Left ventricle myocardium superior (tissue), 1 donor: ENCODE measurements around the gene DEPDC1B. TPM values are rescaled to one million over a fixed set of nuclear protein-coding genes. Genes with fewer than 3 reads are reported as not detected.
A peak's percentile ranks its signal among the peaks of the same experiment; 100 is the strongest.
"Not testable (repeated sequence)": the region's sequence is repeated elsewhere in the genome, so short reads cannot be mapped to it uniquely, and the experiment has no call there.

Experiments
- ATAC-seq: fragments of 200-7000 bp; cut with Tn5 transposase; one replicate; pipeline ENCODE4 v1.9.1; 2020; ENCODE audit warnings: mild to moderate bottlenecking, moderate library complexity
- DNase-seq: peaks from one replicate; pipeline ENCODE4 v3.0.0-alpha.2; 2020
- intact Hi-C: fragments of 100-400 bp; cut with micrococcal nuclease; formaldehyde crosslinking; loops from one replicate; pipeline ENCODE4 v1.11.0; 2022
- total RNA-seq: library from RNA; stranded (reverse); fragmentation: NEBNext Ultra II Directional; extraction: Animal tissue kit (Norgen Biotek cat#: 25700); gene quantifications from one replicate; pipeline ENCODE4 v1.2.1, GENCODE V29; 2021
- donor health status: DM: no; HTN: yes; CAD: no; lungs with severe emphysema.

Gene DEPDC1B
- total RNA-seq, 1 donor from 2014 or later = 0.15 TPM

DNA sequence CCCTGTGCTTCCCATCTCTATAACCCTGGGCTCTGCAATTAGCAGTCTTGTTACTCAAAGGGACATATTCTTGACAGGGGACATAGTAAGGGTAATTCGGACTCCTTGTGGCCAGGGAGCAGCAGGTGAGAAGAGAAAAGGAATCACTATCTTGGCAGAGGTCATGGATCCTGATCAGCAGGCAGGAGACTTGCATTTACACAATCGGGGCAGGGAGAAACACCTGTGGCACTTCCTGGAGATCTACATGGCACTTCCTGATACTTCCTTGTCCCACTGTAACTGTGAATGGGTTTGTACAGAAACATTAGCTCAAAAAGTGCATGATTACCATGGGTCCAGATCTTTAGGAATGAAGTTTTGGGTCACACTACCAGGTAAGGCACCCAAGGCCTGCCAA is 29.2 kb downstream of the DEPDC1B start:
- intact Hi-C loops = no loop called here
- ATAC-seq (no peak), DNase-seq (no peak)

DNA sequence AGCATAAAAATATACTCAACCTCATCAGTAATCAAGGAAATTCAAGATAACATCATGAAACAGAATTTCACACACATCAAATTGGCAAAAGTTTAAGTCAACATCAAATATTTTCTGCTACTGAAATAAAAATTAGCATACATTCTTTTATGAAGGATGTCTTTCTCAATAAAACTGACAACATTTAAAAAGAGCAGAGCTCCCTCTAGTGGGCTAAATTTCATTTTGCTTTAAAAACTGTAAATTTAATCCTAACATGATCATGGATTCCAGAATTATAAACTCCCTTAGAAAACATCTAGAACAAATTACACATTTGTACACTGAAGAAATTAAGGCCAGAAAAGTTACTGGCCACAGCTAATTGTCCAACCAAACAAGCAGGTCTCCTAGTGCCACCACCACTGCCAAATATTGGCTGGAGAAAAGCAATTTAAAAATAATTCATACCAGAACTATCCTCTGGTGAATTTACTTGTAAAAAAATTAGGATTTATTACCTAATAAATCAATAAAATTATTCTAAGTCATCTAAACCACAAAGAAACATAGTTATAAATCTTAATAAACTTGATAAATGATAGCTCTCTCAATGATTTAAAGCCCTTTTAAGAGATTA is 31.2 kb downstream of the DEPDC1B start:
- DNase-seq (no peak), ATAC-seq (no peak)
- intact Hi-C loops = no loop called here

DNA sequence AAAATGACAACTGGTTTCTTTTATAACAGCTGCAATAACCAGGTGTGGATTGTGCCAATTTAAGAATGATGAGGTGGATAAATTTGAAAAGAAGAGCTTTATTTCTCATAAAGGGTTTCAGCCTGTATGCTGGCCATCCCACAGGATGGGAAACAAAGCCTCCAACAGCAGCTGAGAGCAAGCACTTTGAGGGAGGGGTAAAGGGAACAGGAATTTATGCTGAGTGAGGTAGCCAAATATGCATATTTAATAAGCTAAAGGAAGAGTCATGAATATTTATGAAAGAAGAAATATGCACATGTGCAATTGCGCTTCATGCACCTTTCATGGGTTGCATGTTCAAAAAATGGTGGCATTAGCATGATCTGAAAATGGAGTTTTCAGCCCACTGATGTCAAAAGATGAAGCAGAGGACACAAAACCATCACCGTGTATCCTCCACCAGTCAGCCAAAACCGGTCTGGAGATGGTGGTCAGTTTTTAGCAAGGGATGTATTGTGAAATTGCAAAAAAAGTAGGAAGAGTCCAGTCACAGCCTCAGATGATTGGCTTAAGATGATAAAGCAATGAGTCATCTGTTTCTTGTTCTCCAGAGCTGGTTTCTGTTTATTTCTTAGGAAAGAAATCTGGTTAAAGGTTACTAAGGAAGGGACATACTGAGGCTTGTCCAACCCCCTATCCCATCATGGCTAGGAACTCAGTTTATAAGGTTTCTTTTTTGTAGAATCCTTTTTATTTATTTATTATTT is 47.9 kb downstream of the DEPDC1B start:
- intact Hi-C loops = no loop called here
- DNase-seq = no peak
- ATAC-seq = peak; percentile 36

GRCh38 chr5:60649288-60649917 is 50.6 kb downstream of the DEPDC1B start:
- DNase-seq (no peak), ATAC-seq (no peak)
- intact Hi-C loops = no loop called here

DNA sequence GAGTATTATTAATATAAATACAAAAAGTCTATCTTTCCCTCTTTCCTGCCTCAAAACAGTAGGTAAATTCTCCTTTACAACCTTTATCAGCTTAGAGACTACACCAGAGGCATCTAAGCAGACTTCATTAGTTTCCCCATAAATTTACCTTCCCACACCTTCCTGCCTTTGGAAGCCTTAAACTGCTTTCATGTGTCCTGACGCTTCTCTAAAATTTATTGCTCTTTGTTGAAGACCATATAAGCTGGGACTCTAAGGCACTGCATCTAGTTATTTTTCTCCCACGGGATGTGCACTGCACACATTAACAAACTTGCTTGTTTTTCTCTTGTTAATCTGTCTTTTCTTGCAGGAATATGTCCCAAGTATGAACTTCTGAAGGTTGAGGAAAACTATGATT is 51.8 kb downstream of the DEPDC1B start:
- intact Hi-C loops = no loop called here
- no peak for ATAC-seq
- DNase-seq = no peak

GRCh38 chr5:60640901-60641300 is 59.1 kb downstream of the DEPDC1B start:
- intact Hi-C loops = no loop called here
- DNase-seq (no peak), ATAC-seq (no peak)

- ATAC-seq (no peak), DNase-seq (no peak)
- intact Hi-C loops = no loop called here
These were observed 60.4 kb downstream of the DEPDC1B start for GRCh38 chr5:60639544-60639943.

- intact Hi-C loops = no loop called here
- no peak for ATAC-seq
- no peak for DNase-seq
These were observed 61.7 kb downstream of the DEPDC1B start for GRCh38 chr5:60638300-60638699.

DNA sequence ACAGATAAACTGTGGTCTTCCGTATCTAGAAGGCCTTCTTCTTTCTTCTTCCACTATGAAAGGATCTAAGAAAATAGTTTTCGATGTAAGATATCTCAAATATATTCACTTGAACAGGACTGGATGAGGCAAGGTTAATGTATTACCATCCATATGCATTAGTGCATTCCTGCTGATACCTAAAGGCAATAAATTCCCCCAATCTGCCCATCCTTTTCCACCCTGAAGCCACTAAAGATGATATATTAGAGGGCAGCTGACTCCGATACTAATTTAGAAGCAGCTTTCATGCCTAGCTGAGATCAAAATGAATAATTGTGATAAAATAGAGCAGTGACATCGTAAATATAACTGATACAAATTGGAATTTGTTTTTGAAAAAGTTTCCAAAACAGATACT is 63.3 kb downstream of the DEPDC1B start:
- ATAC-seq (no peak), DNase-seq (no peak)
- intact Hi-C loops = no loop called here

DNA sequence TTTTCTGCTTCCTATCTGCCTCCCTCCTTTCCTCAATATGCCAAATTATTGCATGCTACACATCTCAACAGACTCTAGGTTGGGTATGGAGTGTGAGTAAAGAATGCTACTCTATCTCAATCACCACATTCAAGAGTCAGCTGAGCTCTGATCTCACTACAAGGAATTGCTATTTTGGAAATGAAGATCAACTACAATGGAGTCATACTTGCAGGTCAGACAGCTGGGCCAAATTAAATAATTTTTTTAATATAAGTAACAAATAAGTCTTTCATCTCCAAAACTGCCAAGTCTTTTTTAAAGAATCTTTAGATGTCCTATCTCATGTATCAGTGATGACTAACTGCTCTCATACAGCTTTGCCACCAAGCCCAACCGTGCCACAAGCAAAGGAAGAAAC is 64.0 kb downstream of the DEPDC1B start:
- no peak for ATAC-seq
- DNase-seq = no peak
- intact Hi-C loops = no loop called here

DNA sequence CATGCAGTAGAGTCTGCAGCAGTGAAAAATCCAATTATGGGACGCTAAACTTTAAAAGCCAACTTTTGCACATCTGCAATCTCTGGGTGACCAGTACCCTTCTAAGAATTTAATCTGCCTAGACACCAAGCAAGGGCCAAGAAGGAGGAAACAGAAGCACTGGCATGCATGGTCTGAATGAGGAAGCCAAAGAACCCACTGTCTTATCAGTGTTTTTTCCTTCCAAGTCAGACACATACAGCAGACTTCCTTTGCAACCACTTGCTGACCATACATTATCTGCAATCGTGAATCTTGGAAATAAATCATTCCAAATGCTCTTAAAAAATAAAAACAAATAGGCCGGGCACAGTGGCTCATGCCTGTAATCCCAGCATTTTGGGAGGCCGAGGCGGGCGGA is 65.9 kb downstream of the DEPDC1B start:
- intact Hi-C loops = no loop called here
- DNase-seq (no peak), ATAC-seq (no peak)

- DNase-seq (no peak), ATAC-seq (no peak)
- intact Hi-C loops = no loop called here
These were observed 66.6 kb downstream of the DEPDC1B start for GRCh38 chr5:60633341-60633740.

DNA sequence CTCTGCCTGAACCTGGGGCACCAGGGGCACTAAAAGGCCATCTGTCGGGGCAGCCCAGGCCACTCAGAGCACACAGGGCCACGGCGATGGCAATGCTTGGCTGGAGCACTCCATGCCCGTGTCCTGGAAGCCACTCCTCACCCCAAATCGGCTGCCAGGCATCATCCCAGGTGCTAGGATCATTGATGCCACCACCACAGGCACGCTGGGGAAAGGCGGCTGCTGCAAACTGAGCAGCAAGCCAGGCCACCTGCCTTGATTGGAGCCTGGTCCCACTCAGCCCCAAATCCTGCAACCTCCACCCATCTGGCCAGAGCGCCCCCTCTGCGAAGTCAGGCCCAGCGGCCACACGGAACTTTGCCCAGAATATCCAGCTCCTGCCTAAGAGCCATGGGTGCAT is 67.8 kb downstream of the DEPDC1B start:
- no peak for ATAC-seq
- DNase-seq = no peak
- intact Hi-C loops = no loop called here

- ATAC-seq = no peak
- intact Hi-C loops = no loop called here
- no peak for DNase-seq
These were observed 69.1 kb downstream of the DEPDC1B start for GRCh38 chr5:60630836-60631235.

DNA sequence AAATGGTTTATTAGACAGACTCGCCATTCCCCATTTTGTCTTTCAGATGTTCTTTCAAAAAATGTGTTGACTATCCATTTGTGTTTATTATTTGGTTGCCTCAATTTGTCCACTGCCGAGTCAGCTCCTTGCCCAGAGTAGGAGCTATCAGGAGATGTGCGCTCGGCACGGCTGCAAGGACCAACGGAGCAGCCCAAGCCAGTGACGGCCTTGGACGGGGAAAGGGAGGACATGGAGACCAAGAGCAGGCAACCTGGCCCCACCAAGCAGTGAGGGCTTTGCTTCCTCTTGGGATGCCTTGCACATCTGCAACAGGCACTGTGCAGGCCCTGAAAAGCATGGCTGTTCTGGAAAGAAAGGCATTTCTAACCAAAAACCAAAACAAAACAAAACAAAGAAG is 69.8 kb downstream of the DEPDC1B start:
- no peak for ATAC-seq
- intact Hi-C loops = no loop called here
- no peak for DNase-seq

GRCh38 chr5:60624875-60625274 is 75.1 kb downstream of the DEPDC1B start:
- intact Hi-C loops, ATAC-seq: not testable (repeated sequence)

GRCh38 chr5:60620752-60621151 is 79.2 kb downstream of the DEPDC1B start:
- intact Hi-C loops, DNase-seq: not testable (repeated sequence)

More at GRCh38 chr5:60624875-60625274, 75.1 kb downstream of the DEPDC1B start:
- not testable (repeated sequence) for DNase-seq

GRCh38 chr5:60613826-60614225 is 86.1 kb downstream of the DEPDC1B start:
- DNase-seq (no peak), ATAC-seq (no peak)
- intact Hi-C loops = no loop called here

More at GRCh38 chr5:60620752-60621151, 79.2 kb downstream of the DEPDC1B start:
- not testable (repeated sequence) for ATAC-seq

DNA sequence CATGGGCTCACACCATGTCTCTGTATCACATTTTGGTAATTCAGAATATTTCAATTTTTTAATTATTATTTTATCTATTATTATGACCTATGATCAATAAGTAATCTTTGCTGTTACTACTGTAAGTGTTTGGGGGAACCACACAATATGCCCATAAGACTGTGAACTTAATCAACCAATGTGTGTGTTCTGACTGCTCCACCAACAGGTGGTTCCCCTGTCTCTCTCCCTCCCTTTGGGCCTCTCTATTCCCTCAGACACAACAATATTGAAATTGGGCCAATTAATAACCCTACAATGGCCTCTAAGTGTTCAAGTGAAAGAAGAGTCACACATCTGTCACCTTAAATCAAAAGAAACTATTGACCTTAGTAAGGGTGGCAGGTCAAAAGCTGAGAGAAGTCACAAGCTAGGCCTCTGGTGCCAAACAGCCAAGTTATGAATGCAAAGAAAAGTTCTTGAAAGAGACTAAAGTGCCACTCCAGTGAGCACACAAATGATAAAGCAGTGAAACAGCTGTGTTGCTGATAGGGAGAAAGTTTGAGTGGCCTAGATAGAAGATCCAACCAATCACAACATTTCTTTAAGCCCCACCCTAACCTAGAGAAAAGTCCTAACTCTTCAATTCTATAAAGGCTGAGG is 88.7 kb downstream of the DEPDC1B start:
- ATAC-seq (no peak), DNase-seq (no peak)
- intact Hi-C loops = no loop called here

DNA sequence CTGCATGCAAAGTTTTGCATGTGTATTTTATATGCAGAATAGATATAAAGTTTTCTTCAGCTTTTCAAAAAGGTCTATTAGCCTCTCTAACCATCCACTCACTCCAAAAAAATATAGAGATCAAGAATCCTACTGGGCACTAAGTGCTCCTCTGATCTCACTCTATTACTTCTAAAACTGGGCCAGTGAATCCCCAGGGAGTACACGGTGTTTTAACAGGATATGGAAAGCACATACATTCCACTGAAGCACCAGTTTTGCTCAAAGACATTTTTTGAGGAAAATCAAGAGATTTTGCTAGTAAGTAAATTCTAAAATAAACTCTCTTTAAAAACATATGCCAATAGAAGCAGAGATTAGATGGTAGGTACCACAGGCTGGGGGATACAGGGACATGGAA is 95.2 kb downstream of the DEPDC1B start:
- DNase-seq (no peak), ATAC-seq (no peak)
- intact Hi-C loops = no loop called here
